H4 (cell line): ENCODE results near the gene ZNF664. TPM values are rescaled to one million over a fixed set of nuclear protein-coding genes. Genes with fewer than 3 reads are reported as not detected.

Experiments used
- DNase-seq: peaks from one replicate; pipeline ENCODE4 v3.0.0-alpha.2; 2015; ENCODE audit warnings: low spot score
- total RNA-seq: library from RNA; depleted of rRNA; stranded (reverse); fragments of >200 nt; shearing (Covaris generic); gene quantifications from 2 replicates; pipeline ENCODE4 v1.2.3, GENCODE V29; 2014

The ZNF664 gene
- total RNA-seq, 1 experiment from 2014 or later, result 48.6 TPM

DNA sequence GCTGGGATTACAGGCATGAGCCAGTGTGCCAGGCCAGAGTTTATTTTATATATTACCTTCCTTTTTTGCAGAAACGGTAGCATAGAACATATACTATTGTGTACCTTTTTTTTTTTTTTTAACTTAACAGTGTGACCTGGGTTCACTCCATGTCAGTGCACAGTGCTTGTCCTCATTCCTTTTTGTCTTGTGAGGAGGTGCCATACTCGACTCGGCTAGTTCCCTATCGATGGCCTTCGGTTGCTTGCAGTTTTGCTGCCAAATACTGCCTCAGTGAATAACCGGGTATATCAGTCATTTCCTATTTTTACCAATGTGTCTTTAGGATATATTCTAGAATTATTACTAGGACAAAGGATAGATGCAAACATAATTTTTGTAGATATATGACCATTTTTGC lies 36.8 kb downstream of the ZNF664 start:
- DNase-seq, result no peak

DNA sequence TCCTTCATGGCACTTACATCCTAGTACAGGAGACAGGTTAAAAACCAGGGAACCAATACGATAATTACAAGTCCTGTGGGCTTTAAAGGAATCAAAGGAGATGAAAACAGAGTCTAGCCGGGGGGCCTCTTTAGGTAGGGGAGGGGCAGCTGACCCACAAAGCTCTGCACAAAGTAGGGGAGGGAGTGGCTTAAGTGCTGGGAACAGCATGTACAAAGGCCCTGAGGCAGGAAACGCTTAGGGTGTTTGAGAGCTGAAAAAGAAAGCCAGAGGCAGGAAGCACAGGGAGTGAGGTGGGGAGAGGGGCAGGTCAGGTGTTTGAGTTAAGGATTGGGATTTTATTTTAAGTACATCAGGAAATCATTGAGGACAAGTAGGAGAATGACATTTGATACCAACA lies 37.7 kb downstream of the ZNF664 start:
- DNase-seq, result no peak

DNA sequence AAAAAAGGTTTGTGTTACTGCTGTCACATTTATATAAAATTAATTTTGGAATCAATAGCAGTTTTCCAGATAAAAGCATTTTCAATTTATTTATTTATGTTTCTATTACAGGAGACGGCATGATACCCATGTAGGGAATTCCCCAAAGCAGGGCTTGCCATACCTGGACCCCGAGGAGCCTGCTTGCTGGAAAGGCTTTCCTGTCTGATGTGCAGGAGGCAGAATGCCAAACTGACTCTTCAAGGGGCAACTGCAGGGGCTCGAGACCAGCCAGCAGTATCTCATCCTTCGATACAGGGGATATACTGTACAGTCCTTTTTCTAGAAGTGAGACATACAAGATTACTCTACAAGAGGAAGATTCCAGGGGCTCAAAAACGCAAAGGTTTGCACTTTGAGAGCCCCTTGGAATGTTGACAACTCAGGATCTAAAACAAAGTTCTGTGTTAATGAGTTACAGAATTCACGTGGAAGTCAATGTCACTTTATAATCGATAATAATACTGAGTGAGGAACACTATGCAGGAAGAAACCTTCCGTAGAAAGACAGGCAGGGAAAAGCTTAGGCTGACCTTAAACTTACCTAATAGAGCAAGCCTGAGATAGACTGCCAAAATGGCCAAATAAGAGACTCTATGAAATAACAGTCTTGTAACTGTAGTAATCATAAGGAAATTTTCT lies 38.6 kb downstream of the ZNF664 start:
- no peak for DNase-seq

DNA sequence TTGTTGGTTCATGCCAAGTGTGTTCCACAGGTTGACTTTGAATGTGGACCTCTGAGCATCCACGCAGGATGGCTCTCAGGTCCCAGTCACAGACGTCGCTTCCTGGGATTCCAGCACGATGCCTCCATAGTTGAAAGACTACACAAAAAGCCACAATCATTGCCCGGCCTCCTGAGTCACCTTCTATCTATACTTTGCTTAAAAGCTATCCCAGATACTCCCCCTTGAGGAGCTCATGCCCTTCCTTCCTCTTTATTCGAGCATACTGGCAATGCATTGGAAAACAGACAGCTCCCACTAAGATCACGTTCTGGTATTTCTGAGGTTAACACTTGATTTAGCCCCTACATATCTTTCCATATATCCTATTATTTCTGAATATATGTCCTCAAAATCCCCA lies 40.1 kb downstream of the ZNF664 start:
- DNase-seq, result no peak

DNA sequence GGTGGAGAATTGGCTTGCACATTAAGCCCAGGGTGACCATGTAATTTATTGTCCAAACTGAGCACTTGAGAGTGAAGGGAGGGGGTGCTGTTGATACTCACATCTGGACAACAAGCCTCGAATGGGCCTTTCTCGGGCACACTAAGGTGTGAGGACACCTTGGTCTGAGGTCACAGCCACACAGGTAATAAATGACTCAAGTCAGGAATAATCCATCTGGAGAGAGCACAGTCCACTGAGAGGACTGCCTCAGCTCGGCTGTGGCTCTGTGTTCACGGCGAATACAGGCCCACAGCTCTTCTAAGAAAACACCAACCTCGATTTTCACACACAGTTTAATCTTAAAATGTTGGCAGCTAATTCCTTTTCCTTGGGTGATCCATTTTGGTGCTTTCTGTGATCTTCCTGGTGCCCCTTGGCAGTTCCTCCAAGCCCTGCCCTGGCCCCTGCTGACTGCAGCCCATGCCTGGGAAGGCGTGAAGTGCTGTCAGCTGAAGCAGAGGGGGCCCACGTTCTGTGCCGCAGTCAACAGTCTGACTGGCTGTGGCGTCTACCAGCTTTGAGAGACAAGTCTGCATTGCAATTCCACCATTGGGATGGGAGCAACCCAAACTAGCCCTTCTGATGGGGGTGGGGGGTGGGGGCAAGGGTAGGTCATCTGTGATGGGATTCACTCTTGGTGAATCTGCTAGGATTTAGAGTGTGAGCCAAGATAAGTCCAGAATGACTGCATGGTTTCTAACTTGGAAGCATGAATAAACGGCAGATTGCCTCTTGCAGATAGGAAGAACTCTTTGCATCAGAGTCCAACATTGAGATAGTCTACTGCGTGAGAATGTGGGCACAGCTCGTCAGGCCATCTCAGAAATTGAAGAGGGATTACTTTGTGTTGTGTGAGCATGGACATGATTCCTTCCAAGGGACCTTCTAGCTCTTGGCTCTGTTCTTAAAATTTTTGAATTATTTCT lies 42.8 kb downstream of the ZNF664 start:
- DNase-seq, result no peak

DNA sequence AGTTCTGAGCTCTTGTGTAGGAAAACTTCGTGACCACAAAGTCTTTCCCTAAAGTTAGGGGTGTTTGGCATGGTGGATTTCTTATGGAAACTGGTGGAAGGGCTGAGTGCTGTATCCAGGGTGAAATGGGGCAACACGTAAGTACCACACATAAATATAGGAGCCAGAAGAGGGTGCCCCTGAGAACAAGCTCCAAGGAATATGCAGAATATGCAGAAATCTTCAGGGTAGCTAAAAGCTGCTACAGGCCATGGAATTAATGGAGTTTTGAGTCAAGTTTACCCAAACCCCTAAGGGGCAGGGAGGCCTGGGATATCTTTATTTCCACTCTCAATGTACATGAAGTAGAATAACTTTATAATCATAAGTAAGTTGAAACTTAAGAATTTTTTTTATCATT lies 44.0 kb downstream of the ZNF664 start:
- DNase-seq, result no peak

DNA sequence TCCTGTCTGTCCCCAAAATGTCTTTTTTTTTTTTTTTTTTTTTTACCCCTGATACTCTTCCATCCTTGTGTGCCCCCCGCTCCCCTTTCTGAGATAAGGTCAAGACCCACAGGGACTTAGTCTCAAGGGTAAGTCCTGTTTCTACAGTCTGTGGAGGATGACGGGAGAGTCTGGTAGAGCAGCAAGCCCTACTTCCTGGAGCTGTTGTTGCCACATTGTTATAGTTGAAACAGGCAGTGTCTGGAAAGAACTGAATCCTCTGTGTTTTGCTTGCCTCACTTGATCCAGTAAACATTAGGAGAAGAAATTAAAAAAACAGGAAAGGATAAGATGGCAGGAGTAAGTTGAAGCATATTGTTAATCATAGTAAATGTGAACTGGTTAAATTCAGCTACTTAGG lies 45.5 kb downstream of the ZNF664 start:
- no peak for DNase-seq

DNA sequence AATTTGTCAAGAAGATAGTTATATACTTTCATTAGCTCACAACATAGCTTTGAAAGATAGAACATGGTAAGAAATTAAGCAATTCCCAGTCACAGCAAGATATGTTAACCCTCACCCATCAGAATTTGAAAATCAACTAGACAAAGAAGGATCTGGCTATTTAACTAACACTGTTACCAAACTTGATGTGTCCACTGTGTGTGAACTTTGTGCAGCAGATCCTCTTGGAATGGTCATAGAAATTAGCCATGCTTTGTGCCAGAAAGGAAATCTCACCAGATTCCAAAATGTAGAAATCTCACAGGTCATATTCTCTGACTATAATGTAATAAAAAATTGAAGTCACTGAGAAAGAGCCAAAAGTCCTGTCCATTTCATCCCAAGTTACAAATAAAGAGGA lies 46.1 kb downstream of the ZNF664 start:
- DNase-seq, result no peak

DNA sequence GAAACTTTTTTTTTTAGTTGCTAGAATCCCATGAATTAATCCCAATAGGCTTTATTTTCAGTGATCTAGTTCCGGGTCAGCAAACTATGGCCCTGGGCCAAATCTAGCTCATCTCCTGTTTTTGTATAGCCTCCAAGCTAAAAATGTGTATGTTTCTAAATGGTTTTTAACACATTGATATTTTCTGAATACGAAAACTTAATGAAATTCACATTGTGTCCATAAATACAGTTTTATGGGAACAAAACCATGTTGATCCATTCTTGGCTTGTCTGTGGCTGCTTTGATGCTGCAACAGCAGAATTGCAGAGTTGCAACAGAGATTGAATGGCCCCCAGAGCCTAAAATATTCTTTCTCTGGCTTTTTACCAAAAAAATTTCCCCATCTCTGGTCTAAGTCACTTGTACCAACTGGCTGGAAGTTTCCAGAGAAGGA lies 47.5 kb downstream of the ZNF664 start:
- no peak for DNase-seq

DNA sequence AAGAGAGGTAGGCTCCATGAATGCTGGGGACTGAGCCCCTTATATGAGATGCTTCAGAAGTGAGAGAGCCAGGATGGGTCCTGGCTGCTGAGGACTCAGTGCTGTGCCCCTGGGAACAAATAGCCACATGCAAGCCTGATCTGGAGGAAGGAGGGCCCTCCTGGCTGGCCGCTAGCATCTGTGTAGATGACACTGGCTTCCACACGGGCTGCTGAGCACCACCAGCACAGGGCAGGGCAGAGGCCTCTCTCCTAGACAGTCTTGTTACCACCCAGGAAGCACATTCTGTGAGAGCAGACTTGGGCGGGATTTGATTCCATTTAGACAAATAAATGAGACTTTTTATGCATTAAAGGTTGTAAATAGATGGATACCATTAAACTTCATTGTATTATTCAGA lies 48.0 kb downstream of the ZNF664 start:
- DNase-seq, result no peak

DNA sequence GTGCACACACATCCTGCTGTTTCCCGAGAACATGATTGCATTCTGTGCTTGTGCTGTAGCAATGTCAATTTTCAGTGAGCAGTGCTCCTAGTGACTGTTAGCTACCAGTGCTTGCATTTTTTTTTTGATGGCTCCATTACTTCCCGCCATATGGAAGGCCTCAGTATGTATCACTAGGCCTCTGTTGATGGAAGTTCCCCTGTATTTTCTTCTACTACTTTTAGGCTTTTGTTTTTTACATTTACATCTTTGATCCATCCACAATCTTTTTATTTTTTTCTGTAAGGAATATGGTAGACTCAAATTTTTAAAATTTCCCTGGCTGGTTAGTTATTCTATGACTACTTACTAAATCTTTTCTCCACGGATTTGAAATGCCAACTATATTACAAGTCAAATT lies 49.1 kb downstream of the ZNF664 start:
- no peak for DNase-seq

DNA sequence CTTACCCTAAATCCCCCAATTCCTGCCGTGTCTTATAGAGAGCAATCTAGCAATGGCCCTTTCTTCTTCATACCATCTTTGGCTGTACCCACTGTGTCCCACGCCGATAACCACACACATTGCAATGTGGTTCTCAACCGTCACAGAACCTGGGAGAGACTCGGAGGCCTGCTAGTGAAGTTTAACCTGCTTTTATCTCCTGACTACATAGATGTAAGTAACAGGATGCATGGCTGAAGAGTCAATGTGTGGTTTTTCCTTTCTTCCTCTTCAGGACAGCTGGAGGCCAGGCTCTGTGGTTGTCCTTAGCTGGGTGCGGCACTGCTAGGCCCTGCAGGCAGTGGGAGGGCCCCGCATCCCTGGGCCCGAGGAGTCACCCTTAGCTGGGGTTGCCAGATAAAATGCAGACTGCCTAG lies 51.3 kb downstream of the ZNF664 start:
- DNase-seq, result no peak

DNA sequence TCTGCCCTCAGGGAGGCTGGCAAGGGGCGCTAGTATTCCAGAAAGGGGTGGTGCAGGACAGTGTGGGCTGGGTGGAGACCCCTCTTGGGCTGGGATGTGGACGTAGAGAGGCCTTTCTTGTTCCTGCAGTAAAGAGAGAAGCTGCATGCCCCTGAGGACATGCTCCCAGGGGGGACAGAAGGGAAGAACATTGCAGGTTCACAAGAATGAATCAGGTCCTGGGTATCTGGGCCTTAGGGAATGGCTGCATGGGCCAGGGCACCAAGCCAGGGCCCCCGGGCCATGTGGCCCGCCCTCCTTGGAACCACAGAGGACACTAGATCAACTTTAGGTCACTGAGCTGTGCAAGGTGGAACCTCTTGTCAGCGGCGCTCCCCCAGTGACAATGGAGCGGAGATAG lies 51.8 kb downstream of the ZNF664 start:
- no peak for DNase-seq

DNA sequence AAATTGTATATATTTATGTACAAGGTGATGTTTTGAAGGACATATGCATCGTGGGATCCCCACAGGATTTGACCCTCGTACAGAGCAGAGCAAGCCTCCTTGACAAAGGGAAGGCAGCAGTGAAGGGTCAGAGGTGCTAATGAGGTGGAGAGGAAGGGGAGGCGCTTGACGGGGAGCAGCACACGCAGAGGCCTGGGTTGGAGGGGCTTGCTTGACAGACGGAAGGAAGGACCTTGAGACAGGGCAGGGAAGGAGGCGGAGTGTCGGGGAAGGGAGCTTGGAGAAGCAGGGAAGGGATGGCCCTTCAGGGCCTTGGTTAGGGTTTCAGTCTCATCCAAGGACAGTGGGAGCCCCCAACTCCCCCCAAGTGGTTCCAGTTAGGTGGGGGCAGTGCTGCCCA lies 52.6 kb downstream of the ZNF664 start:
- DNase-seq, result no peak

DNA sequence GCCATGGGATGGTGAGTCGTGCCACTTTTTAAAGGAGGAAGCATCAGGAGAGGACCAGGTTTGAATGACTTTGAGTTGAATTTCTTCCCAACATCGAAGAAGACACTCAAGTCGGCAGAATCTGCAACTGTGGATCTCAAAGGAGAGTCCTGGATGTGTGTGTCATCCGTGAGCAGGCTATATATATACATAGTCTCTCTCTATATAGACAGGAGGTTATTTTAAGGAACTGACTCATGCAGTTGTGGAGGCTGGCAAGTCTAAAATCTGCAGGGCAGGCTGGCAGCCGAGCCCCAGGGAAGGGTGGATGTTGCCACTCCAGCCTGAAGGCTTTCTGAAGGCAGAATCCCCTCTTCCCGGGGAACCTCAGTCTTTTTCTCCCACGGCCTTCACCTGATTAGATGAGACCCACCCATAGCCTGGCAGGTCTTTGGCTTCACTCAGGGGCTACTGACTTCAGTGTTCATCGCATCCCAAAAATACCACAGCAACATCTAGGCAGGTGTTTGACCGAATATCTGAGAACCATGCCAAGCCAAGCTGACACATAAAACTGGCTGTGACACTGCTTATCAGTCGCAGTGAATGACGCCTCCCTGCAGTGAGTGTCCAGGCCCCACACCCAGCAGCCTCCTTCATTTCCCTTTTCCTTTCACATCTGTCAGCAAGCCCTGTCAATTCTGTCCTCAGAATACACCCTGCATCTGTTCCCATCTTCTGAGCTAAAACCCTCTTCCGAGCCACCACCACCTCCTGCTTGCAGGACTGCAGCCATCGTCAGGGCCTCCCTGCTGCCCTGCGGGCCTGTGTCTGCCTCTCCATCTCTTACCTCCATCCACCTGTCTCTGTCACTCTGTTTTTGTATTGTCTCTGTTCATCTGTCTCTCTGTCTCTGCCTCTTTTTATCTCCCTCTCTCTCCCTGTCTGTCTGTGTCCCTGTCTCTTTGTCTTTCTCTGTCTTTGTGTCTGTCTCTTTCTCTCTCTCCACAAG lies 54.0 kb downstream of the ZNF664 start:
- DNase-seq, result no peak

DNA sequence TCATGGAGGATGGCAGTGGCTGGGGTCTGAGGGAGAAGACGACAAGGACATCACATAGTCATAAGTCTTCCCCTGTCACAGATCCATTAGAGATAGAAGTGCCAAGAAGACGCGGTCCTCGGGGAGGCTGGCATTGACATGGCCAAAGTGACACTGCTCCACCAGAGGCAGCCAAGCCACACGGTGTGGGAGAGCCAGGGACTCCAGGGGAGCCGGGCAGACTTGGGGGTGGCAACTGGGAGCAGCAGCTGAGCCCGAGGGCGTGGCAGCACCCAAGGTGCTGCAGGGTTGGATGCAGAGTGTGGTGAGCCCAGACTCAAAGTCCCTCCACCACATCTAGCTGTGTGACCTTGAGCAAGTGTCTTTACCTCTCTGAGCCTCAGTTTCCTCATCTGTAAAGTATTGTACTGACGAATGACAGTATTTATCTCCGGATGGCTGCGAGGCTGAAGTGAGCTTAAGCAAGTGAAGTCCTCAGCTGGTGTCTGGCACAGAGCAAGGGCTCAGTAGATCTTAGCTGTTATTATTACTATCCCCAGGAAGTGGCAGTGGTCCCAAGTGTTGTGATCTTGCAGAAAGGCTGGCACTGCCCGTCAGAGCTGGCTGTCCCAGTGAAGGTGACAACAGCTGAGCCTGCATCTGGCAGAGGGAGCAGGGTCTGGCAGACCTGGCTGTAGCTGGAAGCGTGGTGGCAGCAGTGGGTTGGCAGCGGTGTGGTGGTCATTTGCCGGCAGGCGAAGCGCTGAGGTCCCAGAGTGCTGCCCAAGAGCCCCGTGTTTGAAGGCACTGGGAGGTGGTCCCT lies 54.9 kb downstream of the ZNF664 start:
- no peak for DNase-seq

DNA sequence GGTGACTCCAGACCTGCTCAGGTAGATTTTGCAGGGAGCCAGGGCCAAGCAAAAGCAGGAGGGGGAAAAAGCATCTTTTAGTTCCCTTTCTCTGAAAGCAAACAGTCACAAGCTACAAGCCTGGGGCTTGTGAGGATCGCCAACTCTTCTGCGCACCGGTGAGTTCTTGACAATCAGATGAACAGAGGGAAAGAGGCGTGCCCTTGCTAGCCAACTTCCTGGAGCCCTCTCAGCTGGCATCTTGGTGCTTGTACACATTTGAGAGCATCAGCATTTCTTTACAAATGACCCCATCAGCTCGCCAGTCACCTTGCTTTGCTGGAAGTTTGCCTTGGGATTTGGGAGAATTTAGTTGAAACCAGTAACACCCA lies 55.5 kb downstream of the ZNF664 start:
- no peak for DNase-seq

DNA sequence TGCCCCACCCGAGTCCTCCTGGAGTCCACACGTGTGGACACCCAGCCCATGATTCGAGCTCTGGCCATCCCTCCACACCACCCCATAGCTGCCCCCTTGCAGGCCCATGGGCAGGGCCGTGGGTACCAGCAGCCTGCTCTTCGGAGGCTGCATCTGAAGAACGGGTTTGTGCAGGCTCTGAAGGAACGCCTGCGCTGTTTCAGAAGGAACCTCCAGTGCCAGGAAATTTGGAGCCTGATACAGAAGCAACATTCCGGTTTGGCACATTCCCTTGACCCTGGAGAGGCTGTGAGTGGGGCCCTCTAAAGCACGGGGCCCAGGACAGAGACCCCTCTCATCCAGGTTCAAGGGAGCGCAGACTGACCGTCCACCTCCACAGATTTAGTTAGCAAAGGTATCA lies 57.0 kb downstream of the ZNF664 start:
- no peak for DNase-seq

DNA sequence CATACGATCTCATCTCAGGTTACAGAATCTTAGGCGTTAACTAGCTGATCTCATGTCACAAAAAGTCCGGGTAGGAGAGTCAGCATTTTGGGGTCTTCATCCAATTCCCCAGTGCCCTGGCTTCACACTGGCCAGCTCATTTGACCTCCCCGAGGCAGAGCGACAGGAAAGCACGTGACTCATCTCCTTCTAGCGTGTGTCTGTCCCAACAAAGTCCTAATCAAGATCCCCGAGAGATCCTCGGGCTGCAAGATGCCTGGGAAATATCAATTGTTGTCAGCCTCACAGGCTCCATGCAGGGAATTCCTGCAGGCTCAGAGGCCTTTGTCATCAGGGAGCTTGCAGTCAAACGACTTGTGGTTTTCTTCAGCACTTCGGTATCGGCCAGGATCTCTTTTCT lies 57.5 kb downstream of the ZNF664 start:
- peak; percentile 35 for DNase-seq

DNA sequence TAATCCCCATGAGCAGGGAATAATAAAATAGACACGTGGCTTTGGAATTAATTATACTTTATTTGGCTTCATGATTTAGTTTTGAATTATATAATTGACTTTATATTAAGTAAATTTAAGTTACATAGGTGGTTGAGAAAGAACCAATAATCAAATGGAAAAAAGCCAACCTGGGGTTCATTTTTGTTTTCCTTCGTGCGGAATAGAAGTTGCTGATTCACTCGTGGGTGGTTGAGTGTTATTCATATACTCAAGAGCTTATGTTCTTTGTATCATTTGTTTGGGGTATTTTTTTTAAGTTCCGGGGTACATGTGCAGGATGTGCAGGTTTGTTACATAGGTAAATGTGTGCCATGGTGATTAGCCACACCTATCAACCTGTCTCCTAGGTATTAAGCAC lies 58.0 kb downstream of the ZNF664 start:
- DNase-seq, result no peak

DNA sequence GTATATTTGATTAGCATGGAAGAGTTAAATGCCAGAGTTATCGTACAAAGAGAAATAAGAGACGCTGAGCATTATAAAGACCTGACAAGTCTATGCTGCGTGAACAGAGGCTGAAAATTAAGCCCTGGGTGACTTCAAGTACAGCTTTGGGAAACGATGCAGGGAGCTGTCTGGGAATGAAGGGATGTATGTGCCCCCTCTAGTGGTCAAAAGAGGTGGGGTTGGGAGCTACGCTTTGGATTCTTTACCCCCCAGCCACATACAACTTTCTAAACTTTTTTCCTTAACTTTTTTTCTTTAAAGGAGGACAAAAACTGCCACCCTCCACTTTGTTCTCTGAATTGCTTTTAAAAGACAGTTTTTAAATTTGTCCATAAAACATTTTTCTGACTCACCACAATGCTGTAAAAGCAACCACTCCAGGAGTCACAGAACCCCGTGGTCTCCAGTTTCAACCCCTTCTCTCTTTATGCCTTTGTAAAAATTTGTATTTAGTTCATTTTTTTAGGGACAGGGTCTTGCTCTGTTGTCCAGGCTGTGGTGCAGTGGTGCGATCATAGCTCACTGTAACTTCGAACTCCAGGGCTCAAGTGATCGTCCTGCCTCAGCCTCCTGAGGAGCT lies 59.4 kb downstream of the ZNF664 start:
- DNase-seq, result peak; percentile 55
